ENCODE data around the gene ZNF232.
"Not testable (repeated sequence)": the region's sequence is repeated elsewhere in the genome, so short reads cannot be mapped to it uniquely, and the experiment has no call there.

The ZNF232 gene

GRCh38 chr17:5111402-5112204 is at the start of gene ZNF232:
Gene ZNF232, minus strand, starts transcription at chr17:5111878. Its CDS starts 56 bp downstream, at chr17:5111822.
- peak; percentile 65 for DNase-seq

GRCh38 chr17:5160702-5161101 is 49.0 kb upstream of the ZNF232 start:
- DNase-seq, result not testable (repeated sequence)

GRCh38 chr17:5146122-5146521 is 34.4 kb upstream of the ZNF232 start:
- not testable (repeated sequence) for DNase-seq

- not testable (repeated sequence) for DNase-seq
Measured at GRCh38 chr17:5142877-5143276, 31.2 kb upstream of the ZNF232 start.

GRCh38 chr17:5139458-5139732 is 27.7 kb upstream of the ZNF232 start:
- no peak for DNase-seq

GRCh38 chr17:5138616-5139457 is 27.2 kb upstream of the ZNF232 start:
- DNase-seq, result no peak

- not testable (repeated sequence) for DNase-seq
Measured at GRCh38 chr17:5138198-5138544, 26.5 kb upstream of the ZNF232 start.

GRCh38 chr17:5137511-5138197 is 26.0 kb upstream of the ZNF232 start:
- DNase-seq, result not testable (repeated sequence)

- not testable (repeated sequence) for DNase-seq
Measured at GRCh38 chr17:5136580-5137412, 25.1 kb upstream of the ZNF232 start.

- no peak for DNase-seq
Measured at GRCh38 chr17:5135726-5136579, 24.3 kb upstream of the ZNF232 start.

- not testable (repeated sequence) for DNase-seq
Measured at GRCh38 chr17:5135131-5135712, 23.5 kb upstream of the ZNF232 start.

- not testable (repeated sequence) for DNase-seq
Measured at GRCh38 chr17:5134571-5134970, 22.9 kb upstream of the ZNF232 start.

- DNase-seq, result not testable (repeated sequence)
Measured at GRCh38 chr17:5133961-5134360, 22.3 kb upstream of the ZNF232 start.

- no peak for DNase-seq
Measured at GRCh38 chr17:5133311-5133710, 21.6 kb upstream of the ZNF232 start.

- not testable (repeated sequence) for DNase-seq
Measured at GRCh38 chr17:5132503-5133225, 21.0 kb upstream of the ZNF232 start.

GRCh38 chr17:5131799-5132502 is 20.3 kb upstream of the ZNF232 start:
- not testable (repeated sequence) for DNase-seq

- no peak for DNase-seq
Measured at GRCh38 chr17:5131146-5131715, 19.6 kb upstream of the ZNF232 start.

- not testable (repeated sequence) for DNase-seq
Measured at GRCh38 chr17:5130687-5131086, 19.0 kb upstream of the ZNF232 start.

GRCh38 chr17:5130261-5130660 is 18.6 kb upstream of the ZNF232 start:
- not testable (repeated sequence) for DNase-seq
